ENCODE data around the gene POM121L2. TPM values are rescaled to one million over a fixed set of nuclear protein-coding genes. Genes with fewer than 3 reads are reported as not detected.

POM121L2 gene
- total RNA-seq, 1 experiment from 2014 or later, result not detected

GRCh38 chr6:27297484-27297856, 14.6 kb downstream of the POM121L2 start:
- Histone ChIP-seq H3K27me3 (ENCODE audit: insufficient read depth, low read length) (no peaks in the 10 kb centered on the region), H3K4me2 (ENCODE audit: low read length) (peak overlapping the region; percentile 99), H3K9ac (ENCODE audit: low read length) (no peak overlapping the region), H3K9me3 (ENCODE audit: control insufficient read depth in 1 of 2, insufficient read depth in 1 of 2, low read depth in 1 of 2, low read length in 2 of 2) (no peaks in the 10 kb centered on the region), H3K36me3 (ENCODE audit: control insufficient read depth in 1 of 2, insufficient read depth in 2 of 2, low read length in 2 of 2) (no peaks in the 10 kb centered on the region), H3K9me2 (ENCODE audit: insufficient read depth) (no peaks in the 10 kb centered on the region), H2AFZ (ENCODE audit: low read depth, low read length, poor library complexity, severe bottlenecking) (peak overlapping the region; percentile 100), H3K4me1 (ENCODE audit: control insufficient read depth in 1 of 2, insufficient read depth in 2 of 2, low read length in 2 of 2) (peaks cover 8 to 24% of the 10 kb centered on the region in 2 experiments), H3K79me2 (ENCODE audit: insufficient read depth, low read length) (no peaks in the 10 kb centered on the region), H4K20me1 (ENCODE audit: insufficient read depth) (no peaks in the 10 kb centered on the region), H3K4me3 (replicated peaks in 1 of 2; ENCODE audit: low read depth in 1 of 2, low read length in 2 of 2) (0 out of 4 replicates have a peak overlapping the region, but pooled peaks of 1 of the 2 experiments have one; percentile 72), H3K27ac (ENCODE audit: low read depth, low read length) (no peak overlapping the region)
- DNase-seq (ENCODE audit: low read depth, low spot score) (no peak), ATAC-seq (no peak)
- intact Hi-C loops (cut with micrococcal nuclease), result loop anchor here (5.0 to 10.0 kb wide), 6 partner anchors 35 to 1300 kb away; partner anchors contain the start of gene ZNF184
- ChIA-PET RAD21 (ENCODE audit: low non-redundant PET in 1 of 2, low total read pairs in 2 of 2, uncharacterized antibody in 2 of 2, unreplicated experiment in 2 of 2) (interaction anchor here in 1 of 2 experiments (0.6 kb wide), 1 partner anchor 84 kb away, joined by 6 read pairs; no protein-coding TSS in a partner anchor), CTCF (no interaction called here), POLR2A (no interaction called here)
- no TSS peak for BruUV-seq (replicated peaks)
- no peak for TF ChIP-seq SP1 (IDR thresholded peaks at IDR 0.05; ENCODE audit: low read depth)
- no peak for TF ChIP-seq SIN3A (IDR thresholded peaks at IDR 0.05; ENCODE audit: low read depth)
- no peak for TF ChIP-seq ZNF274 (IDR thresholded peaks at IDR 0.05; ENCODE audit: low read depth, low read length)
- no peak for TF ChIP-seq REST (IDR thresholded peaks at IDR 0.05; ENCODE audit: low read depth)
- TF ChIP-seq ZFX (IDR thresholded peaks at IDR 0.05), result no peak
- no peak for TF ChIP-seq JUND (IDR thresholded peaks at IDR 0.05)
- TF ChIP-seq CEBPB (IDR thresholded peaks at IDR 0.05; ENCODE audit: low read depth), result no peak
- TF ChIP-seq ELF1 (IDR thresholded peaks at IDR 0.05; ENCODE audit: borderline replicate concordance, low read depth), result no peak
- no peak for TF ChIP-seq CBX3 (IDR thresholded peaks at IDR 0.05; ENCODE audit: low read depth)
